Measurements from ENCODE around the gene TNRC6B.

DNA sequence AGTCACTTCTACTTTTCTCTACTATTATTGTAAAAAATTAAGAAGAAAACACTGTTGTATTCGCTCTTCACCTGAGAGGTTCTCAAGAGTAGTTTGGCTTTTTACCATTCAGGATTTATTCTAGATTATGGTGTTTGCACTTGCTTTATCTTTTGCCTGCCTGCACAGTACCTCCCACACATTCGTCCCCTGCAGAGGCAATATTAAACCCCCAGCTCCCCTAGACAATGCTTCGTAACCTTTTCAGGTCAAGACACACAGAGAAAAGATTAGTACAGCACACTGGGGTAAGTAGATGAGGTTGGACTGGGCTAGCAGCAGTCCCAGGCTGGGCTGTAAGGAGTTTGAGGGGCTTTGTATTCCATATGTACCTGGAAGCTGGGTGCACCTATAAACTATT, 62.4 kb downstream of the TNRC6B start:
- TF ChIP-seq, protein P1, sequence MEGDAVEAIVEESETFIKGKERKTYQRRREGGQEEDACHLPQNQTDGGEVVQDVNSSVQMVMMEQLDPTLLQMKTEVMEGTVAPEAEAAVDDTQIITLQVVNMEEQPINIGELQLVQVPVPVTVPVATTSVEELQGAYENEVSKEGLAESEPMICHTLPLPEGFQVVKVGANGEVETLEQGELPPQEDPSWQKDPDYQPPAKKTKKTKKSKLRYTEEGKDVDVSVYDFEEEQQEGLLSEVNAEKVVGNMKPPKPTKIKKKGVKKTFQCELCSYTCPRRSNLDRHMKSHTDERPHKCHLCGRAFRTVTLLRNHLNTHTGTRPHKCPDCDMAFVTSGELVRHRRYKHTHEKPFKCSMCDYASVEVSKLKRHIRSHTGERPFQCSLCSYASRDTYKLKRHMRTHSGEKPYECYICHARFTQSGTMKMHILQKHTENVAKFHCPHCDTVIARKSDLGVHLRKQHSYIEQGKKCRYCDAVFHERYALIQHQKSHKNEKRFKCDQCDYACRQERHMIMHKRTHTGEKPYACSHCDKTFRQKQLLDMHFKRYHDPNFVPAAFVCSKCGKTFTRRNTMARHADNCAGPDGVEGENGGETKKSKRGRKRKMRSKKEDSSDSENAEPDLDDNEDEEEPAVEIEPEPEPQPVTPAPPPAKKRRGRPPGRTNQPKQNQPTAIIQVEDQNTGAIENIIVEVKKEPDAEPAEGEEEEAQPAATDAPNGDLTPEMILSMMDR (IDR thresholded peaks at IDR 0.05) = no peak
- no peak for TF ChIP-seq POLR2A (IDR thresholded peaks at IDR 0.05)

All from right lobe of liver (tissue), 4 donors.